Measurements from ENCODE around the gene RPL32. TPM values are rescaled to one million over a fixed set of nuclear protein-coding genes. Genes with fewer than 3 reads are reported as not detected.
"Not testable (repeated sequence)": the region's sequence is repeated elsewhere in the genome, so short reads cannot be mapped to it uniquely, and the experiment has no call there.

RPL32 gene
- total and polyA plus RNA-seq, 2 of the 4 experiments (the other 2 are of a cell fraction): 566 to 1,856 TPM

- peak overlapping the region; percentile 80 for H3K56ac ChIP-seq (ENCODE audit: extremely low read depth, insufficient read depth, low read length)
- H3K9ac ChIP-seq (ENCODE audit: low read depth, low read length): peak overlapping the region; percentile 88
- peak overlapping the region; percentile 83 for H3K4me3 ChIP-seq (ENCODE audit: insufficient read depth, low read depth, low read length)
- H2BK120ac ChIP-seq (ENCODE audit: low read depth, low read length); H4K8ac ChIP-seq (ENCODE audit: low read depth in 2 of 2, low read length in 2 of 2); H3K9me3 ChIP-seq (ENCODE audit: control insufficient read depth, insufficient read depth, low read length); DNase-seq; H3K18ac ChIP-seq (ENCODE audit: low read depth, low read length); H3K27me3 ChIP-seq (ENCODE audit: control insufficient read depth, insufficient read depth, low read length); H2BK15ac ChIP-seq (ENCODE audit: low read depth, low read length); POLR2A ChIA-PET (ENCODE audit: unreplicated experiment); H2AFZ ChIP-seq (replicated peaks; ENCODE audit: low read length, poor library complexity); dilution Hi-C loops (cut with HindIII; ENCODE audit: low sequenced_read_pairs, unreplicated experiment); H2BK20ac ChIP-seq (ENCODE audit: low read depth, low read length); H2BK5ac ChIP-seq (ENCODE audit: low read depth, low read length, poor library complexity, severe bottlenecking); H2AK9ac ChIP-seq (replicated peaks; ENCODE audit: low read depth, low read length, poor library complexity); H3K27ac ChIP-seq (ENCODE audit: insufficient read depth, low read length); H4K91ac ChIP-seq (ENCODE audit: insufficient read depth, low read depth, low read length); ATAC-seq (ENCODE audit: low read depth); H4K5ac ChIP-seq (ENCODE audit: low read depth, low read length); BruUV-seq (replicated peaks); in situ Hi-C loops (cut with MboI; ENCODE audit: low sequenced_read_pairs): not testable (repeated sequence)
- peak overlapping the region; percentile 87 for H3K23ac ChIP-seq (ENCODE audit: low read depth, low read length)
- H3K9me1 ChIP-seq (ENCODE audit: insufficient read depth, low read length): peaks cover 18% of the 10 kb centered on the region
- CTCF ChIA-PET: interaction anchor here (1.9 kb wide), 1 partner anchor 9 kb away, joined by 8 read pairs; no protein-coding TSS in a partner anchor
- H2AK5ac ChIP-seq (ENCODE audit: low read depth, low read length): peak overlapping the region; percentile 85; the same call in 1 of the 2 replicates
- peaks cover 62% of the 10 kb centered on the region for H4K20me1 ChIP-seq (ENCODE audit: insufficient read depth, low read length)
- H3K36me3 ChIP-seq (ENCODE audit: control insufficient read depth, insufficient read depth, low read length): peaks cover 43% of the 10 kb centered on the region
- peaks cover 27 to 57% of the 10 kb centered on the region in 2 experiments for H3K79me1 ChIP-seq (ENCODE audit: low read depth in 1 of 2, low read length in 2 of 2)
- H3K4ac ChIP-seq (ENCODE audit: low read depth, low read length): peak overlapping the region; percentile 93
- H3K4me2 ChIP-seq (ENCODE audit: low read depth, low read length): peak overlapping the region; percentile 70
- H3K4me1 ChIP-seq (ENCODE audit: control insufficient read depth, insufficient read depth, low read length): peaks cover 13% of the 10 kb centered on the region
- intact Hi-C loops (cut with micrococcal nuclease): loop anchor here (2.0 kb wide), 1 partner anchor 53 kb away; no protein-coding TSS in a partner anchor
- H3K14ac ChIP-seq (replicated peaks; ENCODE audit: low read depth, low read length): peak overlapping the region; percentile 96; the same call in 1 of the 2 replicates
- 40% methylated on average over 2 of the region's 10 CpGs; no CpG with 5 or more reads in 1 of the 2 experiments for WGBS, 2 experiments (ENCODE audit: extremely low coverage in 2 of 2, insufficient read length in 1 of 2)
These were observed 1.2 kb downstream of the RPL32 start for GRCh38 chr3:12840148-12840547.
